Lung (tissue), 12 donors: ENCODE data around the gene C20orf173. TPM values are rescaled to one million over a fixed set of nuclear protein-coding genes. Genes with fewer than 3 reads are reported as not detected.

Experiments
- ATAC-seq: fragments of 200-7000 bp; cut with Tn5 transposase; one replicate; pipeline ENCODE4 v1.9.1; 2020; ENCODE audit warnings: moderate number of reproducible peaks; ENCODE audit not compliant: insufficient read depth, low FRiP score
- DNase-seq, 3 donors: peaks; one replicate each; pipeline ENCODE4 v3.0.0-alpha.2; 2013 to 2017
- H3K27ac ChIP-seq, 2 donors: one replicate each; pipeline ENCODE4 v1.5.1; 2013; ENCODE audit warnings: mild to moderate bottlenecking in 2 of 2, moderate library complexity in 2 of 2, control low read depth in 1 of 2, inconsistent platforms in 1 of 2, low read depth in 1 of 2, low read length in 1 of 2
- H3K27me3 ChIP-seq, 3 donors: one replicate each; pipeline ENCODE4 v1.5.1; 2013; ENCODE audit warnings: low read length in 2 of 3; ENCODE audit not compliant: control insufficient read depth in 3 of 3, insufficient read depth in 3 of 3
- H3K36me3 ChIP-seq, 4 donors: one replicate each; pipeline ENCODE4 v1.5.1; 2013; ENCODE audit warnings: low read length in 4 of 4, mild to moderate bottlenecking in 1 of 4, moderate library complexity in 1 of 4; ENCODE audit not compliant: control insufficient read depth in 4 of 4, insufficient read depth in 4 of 4
- H3K4me1 ChIP-seq, 5 donors: one replicate each; pipeline ENCODE4 v1.5.1; 2013; ENCODE audit warnings: low read length in 5 of 5, mild to moderate bottlenecking in 2 of 5, moderate library complexity in 1 of 5; ENCODE audit not compliant: control insufficient read depth in 5 of 5, insufficient read depth in 5 of 5
- H3K4me3 ChIP-seq: one replicate; pipeline ENCODE4 v1.5.1; 2013; ENCODE audit warnings: mild to moderate bottlenecking, control low read depth, moderate library complexity
- H3K9ac ChIP-seq, 2 donors: one replicate each; pipeline ENCODE4 v1.5.1; 2013; ENCODE audit warnings: low read length in 2 of 2, control low read depth in 1 of 2; ENCODE audit not compliant: insufficient read depth in 1 of 2
- H3K9me3 ChIP-seq, 4 donors: one replicate each; pipeline ENCODE4 v1.5.1; 2013; ENCODE audit warnings: low read length in 3 of 4, mild to moderate bottlenecking in 1 of 4, moderate library complexity in 1 of 4; ENCODE audit not compliant: control insufficient read depth in 4 of 4, insufficient read depth in 3 of 4
- WGBS, 2 donors: extraction: QIAGEN DNeasy Blood & Tissue Kit; methylation state at CpG; one replicate each; pipeline ENCODE4 v1.1.7; 2013; 5-methylcytosine and 5-hydroxymethylcytosine counted together
- polyA plus RNA-seq, 2 donors: library from polyadenylated mRNA; stranded (reverse); fragments of 200-250 nt; gene quantifications; one replicate each; pipeline ENCODE4 v1.2.1, GENCODE V29; 2013
- total RNA-seq, 2 donors: library from RNA; depleted of rRNA in 1 of 2; stranded (reverse); fragments of >200 nt in 1 of 2; gene quantifications; one replicate each; pipeline ENCODE4 v1.2.1, GENCODE V29; 2014 to 2021
- TF ChIP-seq, protein P1 (sequence below): IDR thresholded peaks from 2 replicates; pipeline ENCODE4 v1.5.1; 2012; ENCODE audit warnings: mild to moderate bottlenecking; ENCODE audit errors: control extremely low read depth, extremely low read depth
- donor health status: control.
- donor health status: control.
- donor health status: Bipolar disorder and iron deficiency.
- donor health status: healthy.
- donor health status: DM: yes; HTN: yes; CAD: no.

The C20orf173 gene
- total and polyA plus RNA-seq, 4 donors: not detected

DNA sequence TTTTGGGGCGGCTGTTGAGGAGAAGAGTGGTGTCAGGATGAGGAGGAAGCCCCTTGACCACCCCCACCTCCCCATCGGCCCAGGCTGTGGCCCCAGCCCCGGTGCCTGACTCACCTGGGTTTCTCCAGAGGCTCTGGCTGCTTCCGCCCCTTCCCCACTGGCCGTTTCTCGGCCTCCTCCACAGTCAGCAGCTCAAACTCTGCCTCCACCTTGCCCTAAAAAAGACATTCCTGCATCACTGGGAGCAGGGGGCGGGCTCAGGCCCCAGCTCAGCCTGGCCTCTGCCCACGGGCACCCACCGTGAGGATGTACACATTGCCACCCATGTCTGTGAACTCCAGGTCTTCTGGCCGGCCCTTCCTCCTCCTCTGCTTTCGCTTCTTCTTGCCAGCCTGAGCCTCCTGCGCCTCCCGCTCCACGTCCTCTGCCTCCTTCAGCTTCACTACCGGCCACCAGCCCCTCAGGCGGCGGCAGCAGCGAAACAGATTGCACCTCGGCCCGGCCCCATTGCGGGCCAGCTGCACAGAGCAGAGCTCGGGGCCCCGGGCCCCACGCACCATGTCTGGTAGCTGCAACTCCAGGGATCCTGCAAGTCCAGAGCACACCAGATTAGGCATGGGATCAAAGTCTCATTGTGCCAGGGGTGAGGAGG lies 29.7 kb upstream of the C20orf173 start:
- DNase-seq (no peak), ATAC-seq (no peak)
- H3K36me3 ChIP-seq: peaks cover 0 to 39% (median 16%) of the 10 kb centered on the region in 4 donors
- no peak overlapping the region for H3K9ac ChIP-seq
- H3K4me3 ChIP-seq: no peak overlapping the region
- TF ChIP-seq, protein P1, sequence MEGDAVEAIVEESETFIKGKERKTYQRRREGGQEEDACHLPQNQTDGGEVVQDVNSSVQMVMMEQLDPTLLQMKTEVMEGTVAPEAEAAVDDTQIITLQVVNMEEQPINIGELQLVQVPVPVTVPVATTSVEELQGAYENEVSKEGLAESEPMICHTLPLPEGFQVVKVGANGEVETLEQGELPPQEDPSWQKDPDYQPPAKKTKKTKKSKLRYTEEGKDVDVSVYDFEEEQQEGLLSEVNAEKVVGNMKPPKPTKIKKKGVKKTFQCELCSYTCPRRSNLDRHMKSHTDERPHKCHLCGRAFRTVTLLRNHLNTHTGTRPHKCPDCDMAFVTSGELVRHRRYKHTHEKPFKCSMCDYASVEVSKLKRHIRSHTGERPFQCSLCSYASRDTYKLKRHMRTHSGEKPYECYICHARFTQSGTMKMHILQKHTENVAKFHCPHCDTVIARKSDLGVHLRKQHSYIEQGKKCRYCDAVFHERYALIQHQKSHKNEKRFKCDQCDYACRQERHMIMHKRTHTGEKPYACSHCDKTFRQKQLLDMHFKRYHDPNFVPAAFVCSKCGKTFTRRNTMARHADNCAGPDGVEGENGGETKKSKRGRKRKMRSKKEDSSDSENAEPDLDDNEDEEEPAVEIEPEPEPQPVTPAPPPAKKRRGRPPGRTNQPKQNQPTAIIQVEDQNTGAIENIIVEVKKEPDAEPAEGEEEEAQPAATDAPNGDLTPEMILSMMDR: no peak
- WGBS, 2 donors: 92 to 93% methylated on average over 24 of the region's 24 CpGs
- no peaks in the 10 kb centered on the region for H3K9me3 ChIP-seq
- peaks cover 0 to 8% (median 0%) of the 10 kb centered on the region in 5 donors for H3K4me1 ChIP-seq
- H3K27ac ChIP-seq: no peak overlapping the region
- H3K27me3 ChIP-seq: no peaks in the 10 kb centered on the region

DNA sequence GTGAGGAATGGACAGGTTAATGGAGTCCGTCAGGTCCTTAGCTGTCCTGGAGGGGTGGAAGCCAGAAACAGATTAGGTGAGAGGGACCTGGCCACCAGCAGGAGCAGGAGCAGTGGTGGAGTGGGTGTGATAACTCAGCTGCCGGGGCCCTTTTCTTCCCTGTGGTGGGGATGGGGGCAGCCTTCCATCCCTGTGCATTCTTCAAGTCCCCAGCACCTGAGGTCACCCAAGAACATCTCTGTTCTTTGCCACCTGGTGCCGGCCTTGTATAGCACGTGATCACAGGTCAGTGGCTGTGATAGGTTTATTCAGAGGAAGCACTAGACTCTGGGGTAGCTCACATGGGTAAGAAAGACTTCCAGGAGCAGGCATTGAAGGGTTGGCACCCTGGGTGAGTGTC lies 29.0 kb upstream of the C20orf173 start:
- H3K4me3 ChIP-seq: no peak overlapping the region
- ATAC-seq: no peak
- no peak overlapping the region for H3K27ac ChIP-seq
- TF ChIP-seq, protein P1: no peak
- H3K9me3 ChIP-seq: no peaks in the 10 kb centered on the region
- WGBS, 2 donors: 94 to 95% methylated on average over 4 of the region's 4 CpGs
- DNase-seq: no peak
- H3K36me3 ChIP-seq: peaks cover 0 to 43% (median 20%) of the 10 kb centered on the region in 4 donors
- H3K9ac ChIP-seq: no peak overlapping the region
- no peaks in the 10 kb centered on the region for H3K27me3 ChIP-seq
- H3K4me1 ChIP-seq: peaks cover 0 to 8% (median 0%) of the 10 kb centered on the region in 5 donors

DNA sequence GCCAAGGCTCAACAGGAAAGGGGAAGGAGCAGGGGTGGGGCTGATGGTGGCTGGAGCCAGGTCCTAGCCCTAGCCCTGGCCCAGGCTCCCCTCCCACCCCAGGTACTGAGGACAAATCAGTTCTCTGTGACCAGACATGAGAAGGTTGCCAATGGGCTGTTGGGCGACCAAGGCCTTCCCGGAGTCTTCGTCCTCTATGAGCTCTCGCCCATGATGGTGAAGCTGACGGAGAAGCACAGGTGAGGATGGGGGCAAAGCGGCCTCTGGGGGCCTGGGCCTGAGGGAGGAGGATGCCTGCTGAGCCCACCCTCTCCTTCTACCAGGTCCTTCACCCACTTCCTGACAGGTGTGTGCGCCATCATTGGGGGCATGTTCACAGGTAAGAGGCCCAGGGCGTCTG lies 27.4 kb upstream of the C20orf173 start:
- TF ChIP-seq, protein P1: no peak
- 96 to 97% methylated on average over 8 of the region's 8 CpGs for WGBS, 2 donors
- H3K9me3 ChIP-seq: no peaks in the 10 kb centered on the region
- peaks cover 0 to 8% (median 0%) of the 10 kb centered on the region in 5 donors for H3K4me1 ChIP-seq
- H3K9ac ChIP-seq: no peak overlapping the region
- H3K4me3 ChIP-seq: no peak overlapping the region
- DNase-seq (no peak), ATAC-seq (no peak)
- no peaks in the 10 kb centered on the region for H3K27me3 ChIP-seq
- no peak overlapping the region for H3K27ac ChIP-seq
- H3K36me3 ChIP-seq: peaks cover 0 to 49% (median 26%) of the 10 kb centered on the region in 4 donors
